ENCODE data around the gene CKS1B.
"Not testable (repeated sequence)": the region's sequence is repeated elsewhere in the genome, so short reads cannot be mapped to it uniquely, and the experiment has no call there.

Gene CKS1B

GRCh38 chr1:154988058-154988954 is 13.8 kb downstream of the CKS1B start:
- DNase-seq = no peak

DNA sequence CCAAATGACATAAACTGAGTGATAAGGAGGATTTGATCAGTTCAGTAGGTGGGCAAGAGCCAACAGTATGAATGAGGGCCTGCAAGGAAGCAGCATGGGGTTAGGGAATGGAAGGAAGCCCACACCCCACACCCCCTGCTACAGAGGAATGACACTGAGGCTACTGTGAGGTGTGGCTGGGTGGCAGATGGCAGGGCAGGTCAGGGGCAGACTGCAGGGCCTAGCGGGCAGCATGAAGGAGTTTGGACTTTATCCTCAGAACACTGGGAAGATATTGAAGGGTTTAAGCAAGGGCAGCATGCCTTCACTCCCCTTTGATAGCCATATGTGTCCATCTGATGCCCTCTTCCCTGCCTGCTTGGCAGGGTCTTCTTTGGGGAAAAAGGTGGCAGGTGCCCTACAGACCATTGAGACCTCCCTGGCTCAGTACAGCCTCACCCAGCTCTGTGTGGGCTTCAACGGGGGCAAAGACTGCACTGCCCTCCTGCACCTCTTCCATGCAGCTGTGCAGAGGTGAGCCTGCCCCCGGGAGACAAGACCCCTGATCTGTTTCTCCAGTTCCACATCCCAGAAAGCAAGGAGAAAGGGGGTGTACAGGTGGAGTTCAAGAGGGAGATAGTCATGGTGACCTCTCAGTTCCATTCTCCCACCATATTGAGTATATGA is 14.8 kb downstream of the CKS1B start:
- DNase-seq = no peak

GRCh38 chr1:154990276-154990675 is 15.8 kb downstream of the CKS1B start:
- DNase-seq = no peak

- DNase-seq = no peak
Observed at GRCh38 chr1:154992721-154993571, 18.5 kb downstream of the CKS1B start.

DNA sequence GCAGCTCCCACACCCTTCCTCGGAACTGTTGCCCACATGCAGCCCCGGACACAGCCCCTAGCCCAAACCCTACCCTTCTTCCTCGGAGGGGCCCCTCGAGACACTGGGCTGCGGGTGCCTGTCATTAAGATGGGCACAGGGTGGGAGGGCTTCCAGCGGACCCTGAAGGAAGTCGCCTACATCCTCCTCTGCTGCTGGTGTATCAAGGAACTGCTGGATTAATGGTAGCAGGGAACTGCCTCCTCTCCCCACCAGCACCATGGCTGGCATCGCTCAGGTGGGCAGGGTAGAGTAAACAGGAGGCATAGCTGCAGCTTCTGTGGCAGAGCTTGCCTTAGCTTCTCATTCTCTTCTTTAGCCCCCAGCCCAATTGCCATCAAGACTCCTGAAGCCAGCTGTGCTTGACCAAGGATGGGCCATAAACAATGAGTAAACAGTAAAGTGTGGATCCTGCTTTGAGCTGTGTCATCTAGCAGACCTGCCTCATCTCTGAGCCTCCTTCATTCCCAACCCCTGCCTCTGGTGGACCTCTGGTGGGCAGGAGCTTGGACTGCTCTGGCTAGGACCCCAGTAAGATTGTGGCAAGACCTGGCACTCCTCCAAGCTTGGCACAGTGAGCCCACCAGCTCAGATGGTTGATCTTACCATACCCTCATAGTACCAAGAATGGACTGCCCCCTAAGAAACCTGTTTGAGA is 19.2 kb downstream of the CKS1B start, which contains the start of gene LENEP:
TSS of gene LENEP (plus strand) at position 15 of the 697 bp plus-strand sequence. CDS start at position 37, 22 bp downstream.
- no peak for DNase-seq

GRCh38 chr1:154994269-154994587 is 19.7 kb downstream of the CKS1B start:
- no peak for DNase-seq

DNA sequence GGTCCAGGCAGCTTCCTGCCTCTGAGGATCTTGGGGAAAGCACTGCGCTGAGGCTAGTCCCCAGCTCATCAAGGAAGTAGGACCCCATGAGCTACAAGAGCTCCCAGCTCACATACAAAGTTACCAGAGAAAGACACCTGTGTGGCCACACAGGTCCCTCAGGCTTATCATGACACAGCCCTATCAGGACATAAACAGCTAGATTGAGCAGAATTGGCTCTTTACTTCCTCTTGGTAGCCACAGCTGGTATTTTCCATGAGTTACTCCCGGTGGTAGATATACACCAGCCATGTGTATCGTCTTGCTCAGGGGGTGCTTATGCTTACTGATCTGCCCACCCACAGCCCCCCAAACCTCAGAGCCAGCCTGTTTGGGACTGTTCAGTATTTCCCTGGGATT is 20.1 kb downstream of the CKS1B start:
- no peak for DNase-seq

DNA sequence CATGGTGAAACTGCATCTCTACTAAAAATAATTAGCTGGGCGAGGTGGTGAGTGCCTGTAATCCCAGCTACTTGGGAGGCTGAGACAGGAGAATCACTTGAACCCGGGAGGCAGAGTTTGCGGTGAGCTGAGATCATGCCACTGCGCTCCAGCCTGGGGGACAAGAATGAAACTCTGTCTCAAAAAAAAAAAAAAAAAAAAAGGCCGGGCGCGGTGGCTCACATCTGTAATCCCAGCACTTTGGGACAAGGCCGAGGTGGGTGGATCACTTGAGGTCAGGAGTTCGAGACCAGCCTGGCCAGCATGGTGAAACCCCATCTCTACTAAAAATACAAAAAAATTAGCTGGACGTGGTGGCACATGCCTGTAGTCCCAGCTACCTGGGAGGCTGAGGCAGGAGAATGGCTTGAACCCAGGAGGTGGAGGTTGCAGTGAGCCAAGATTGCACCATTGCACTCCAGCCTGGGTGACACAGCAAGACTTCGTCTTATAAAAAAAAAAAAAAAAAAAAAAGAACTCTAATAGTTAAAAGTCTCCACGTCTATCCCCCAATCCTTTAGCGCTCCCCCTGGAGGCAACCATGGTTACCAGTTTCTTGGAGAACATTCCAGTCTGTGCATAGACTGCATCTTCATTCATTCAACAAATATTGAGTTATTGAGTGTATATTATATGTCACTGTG is 21.0 kb downstream of the CKS1B start:
- not testable (repeated sequence) for DNase-seq

DNA sequence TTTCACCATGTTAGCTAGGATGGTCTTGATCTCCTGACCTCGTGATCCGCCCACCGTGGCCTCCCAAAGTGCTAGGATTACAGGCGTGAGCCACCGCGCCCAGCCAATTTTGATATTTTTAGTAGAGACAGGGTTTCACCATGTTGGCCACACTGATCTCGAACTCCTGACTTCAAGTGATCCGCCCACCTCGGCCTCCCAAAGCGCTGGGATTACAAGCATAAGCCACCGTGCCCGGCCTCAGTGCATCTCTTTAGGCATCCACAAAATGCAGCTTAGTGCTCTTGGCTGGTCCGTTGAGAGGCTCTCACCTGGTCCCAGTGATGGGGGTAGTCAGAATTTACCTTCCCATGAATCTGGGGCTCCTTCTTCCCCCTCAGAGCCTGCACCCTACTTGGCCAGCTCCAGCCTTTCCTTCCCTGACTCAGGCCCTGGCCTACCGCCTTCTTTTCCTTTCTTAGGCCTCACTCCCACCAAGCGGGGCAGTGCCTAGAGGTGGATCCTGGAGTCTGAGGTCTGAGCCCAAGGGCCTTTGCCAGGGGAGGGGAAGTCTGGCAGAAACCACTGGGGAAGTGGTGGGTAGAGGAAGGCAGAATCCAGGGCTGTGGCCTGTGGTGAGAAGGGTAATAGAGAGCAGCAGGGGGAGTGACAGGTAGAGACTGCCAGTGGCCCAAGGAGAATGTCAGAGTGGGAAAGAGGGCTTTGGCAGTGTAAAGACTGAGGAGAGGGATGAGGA is 22.7 kb downstream of the CKS1B start:
- no peak for DNase-seq

DNA sequence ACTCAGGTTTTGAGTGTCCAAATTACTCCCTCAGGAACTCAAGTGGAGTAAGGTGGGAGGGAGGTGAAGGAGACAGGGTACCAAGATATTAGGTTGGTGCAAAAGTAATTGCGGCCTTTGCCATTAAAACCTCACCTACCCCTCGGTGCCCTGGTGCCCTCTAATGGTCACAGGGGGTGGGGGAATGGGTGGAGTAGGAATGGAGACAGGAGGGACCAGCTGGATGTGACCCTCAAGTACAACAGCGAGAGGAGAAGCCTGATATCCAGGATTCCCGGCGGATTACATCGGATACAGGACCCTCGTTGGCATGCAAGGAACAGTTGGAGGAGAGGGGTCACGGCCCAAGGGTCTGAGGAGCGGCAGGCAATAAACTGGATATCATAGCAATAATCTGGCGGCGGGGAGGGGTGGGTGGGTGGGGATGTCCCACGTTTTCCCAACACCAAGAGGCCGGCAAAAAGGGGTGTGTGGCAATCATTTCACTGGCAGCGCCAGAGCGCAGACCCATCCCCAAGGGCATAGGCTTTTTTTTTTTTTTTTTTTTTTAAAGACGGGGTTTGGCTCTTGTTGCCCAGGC is 23.8 kb downstream of the CKS1B start:
- DNase-seq = no peak

GRCh38 chr1:154998818-154999570 is 24.5 kb downstream of the CKS1B start:
- DNase-seq = no peak

DNA sequence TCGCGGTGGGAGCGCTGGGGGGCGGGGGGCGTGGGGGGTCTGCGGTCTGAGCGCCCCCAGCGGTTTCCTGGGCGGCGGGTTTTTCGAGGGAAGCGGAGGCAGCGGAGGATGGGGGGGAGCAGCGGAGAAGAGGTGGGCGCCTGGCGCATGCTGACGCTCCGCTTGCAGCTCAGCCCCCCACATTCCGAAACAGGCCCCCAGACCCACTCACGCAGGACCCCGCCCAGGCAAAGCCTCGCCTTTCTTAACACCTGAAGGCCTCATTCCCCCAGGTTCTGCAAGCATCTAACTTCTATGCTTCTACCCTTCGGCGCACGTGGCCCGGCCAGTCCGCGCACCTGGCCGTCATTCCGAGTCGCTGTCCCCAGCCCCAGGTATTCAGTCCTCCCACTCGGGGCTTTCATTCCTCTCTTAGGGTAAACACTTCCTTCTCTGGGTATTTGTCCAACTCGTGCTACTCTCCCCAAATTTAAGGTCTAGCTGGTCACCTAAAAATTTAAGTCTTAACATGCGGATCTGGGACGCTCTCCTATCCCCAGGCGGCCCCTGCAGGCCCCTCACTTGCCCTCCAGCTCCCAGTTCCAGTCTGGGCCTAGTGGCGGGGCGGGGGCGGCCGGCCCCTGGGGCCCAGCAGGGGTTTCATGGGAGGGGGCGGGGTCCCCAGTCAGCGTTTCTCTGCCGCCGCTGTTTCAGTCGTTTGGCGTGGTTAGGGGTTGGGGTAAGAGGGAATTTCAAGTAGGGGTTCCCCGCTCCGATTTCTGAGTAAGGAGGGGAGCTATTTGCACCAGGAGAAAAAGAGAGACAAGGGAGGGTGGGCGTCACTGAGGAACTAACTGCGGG is 25.3 kb downstream of the CKS1B start:
- no peak for DNase-seq

GRCh38 chr1:155000411-155000725 is 25.9 kb downstream of the CKS1B start:
- no peak for DNase-seq

DNA sequence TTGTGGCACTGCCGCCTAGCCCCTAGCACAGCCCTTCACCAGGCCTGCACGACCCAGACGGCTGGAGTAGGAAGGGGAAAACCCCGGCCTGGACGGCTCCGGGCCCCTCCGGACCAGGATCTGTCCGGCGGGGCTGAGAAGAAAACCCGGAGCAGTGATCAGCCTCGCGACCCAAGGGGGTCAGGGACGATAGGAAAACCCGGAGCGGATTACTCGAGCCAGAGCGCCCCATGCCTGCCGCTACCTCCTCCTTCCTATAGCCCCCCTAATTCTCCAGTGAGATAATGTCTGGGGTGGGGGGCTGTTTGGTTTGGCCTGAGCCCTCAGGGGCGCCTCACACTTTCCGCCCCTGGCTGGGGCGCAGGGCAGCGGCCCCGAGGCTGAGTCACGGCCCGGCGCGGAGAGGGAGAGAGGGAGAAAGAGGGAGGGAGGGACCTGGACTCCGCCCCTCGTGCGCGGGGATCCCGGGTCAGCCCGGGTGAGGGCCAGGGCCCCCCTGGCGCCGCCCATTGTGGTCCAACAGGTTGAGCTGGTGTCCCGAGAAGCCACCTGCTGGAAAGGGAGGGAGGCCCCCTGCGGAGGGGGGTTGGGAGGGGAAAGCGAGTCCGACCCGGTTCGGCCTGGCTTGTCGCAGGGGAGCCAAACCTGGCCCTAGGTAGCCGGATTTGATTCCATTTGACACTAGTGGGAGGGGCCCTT is 26.4 kb downstream of the CKS1B start:
- peak; percentile 52 for DNase-seq

DNA sequence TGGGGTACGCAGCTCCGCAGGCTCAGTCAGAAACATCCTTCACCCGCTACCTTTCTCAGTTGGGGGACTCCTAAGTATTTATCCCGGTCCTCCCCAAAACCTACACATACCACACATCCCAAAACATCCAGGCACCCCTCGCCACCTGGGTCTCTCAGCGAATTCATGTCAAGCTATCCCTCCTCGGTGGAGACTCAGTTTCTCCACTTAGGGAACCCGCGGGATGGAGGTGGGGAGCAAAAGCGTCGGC is 26.9 kb downstream of the CKS1B start:
- no peak for DNase-seq

DNA sequence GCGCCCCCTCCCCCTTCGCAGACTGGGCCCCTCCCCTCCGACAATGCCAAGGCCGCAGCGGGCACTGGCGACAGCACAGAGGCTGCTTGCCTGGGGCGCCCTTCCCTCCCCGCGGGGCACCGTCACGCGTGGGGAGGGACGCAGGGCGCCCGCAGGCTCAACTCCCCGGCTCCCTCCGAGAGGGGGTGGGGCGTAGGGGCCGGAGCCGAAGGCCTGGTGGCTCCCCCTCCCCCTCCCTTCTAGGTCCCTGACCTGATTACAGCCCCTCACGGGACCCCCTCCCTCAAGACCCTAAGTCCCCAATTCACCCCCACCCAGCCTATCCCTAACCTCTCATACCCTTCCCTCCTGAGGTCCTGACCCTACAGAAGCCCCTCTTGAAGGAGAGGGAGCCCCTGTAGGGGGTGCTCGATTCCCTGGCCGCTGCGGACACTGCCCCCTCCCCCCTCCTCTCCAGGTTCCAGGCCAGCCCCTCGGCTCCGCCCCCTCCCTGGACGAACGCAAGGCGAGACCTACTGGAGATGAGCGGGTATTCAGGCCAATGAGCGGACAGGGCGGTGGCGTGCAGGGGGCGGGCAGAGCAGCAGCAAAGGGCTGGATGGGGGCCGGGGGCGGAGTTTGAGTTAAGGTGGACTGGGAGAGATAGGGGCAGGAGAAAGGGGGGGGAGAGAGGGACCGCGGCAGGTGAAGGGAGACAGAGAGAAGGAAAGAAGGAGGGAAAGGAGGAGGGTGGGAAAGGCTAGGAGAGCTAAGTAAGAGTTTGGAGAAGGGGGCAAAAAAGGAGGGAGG is 27.4 kb downstream of the CKS1B start:
- peak; percentile 90 for DNase-seq

DNA sequence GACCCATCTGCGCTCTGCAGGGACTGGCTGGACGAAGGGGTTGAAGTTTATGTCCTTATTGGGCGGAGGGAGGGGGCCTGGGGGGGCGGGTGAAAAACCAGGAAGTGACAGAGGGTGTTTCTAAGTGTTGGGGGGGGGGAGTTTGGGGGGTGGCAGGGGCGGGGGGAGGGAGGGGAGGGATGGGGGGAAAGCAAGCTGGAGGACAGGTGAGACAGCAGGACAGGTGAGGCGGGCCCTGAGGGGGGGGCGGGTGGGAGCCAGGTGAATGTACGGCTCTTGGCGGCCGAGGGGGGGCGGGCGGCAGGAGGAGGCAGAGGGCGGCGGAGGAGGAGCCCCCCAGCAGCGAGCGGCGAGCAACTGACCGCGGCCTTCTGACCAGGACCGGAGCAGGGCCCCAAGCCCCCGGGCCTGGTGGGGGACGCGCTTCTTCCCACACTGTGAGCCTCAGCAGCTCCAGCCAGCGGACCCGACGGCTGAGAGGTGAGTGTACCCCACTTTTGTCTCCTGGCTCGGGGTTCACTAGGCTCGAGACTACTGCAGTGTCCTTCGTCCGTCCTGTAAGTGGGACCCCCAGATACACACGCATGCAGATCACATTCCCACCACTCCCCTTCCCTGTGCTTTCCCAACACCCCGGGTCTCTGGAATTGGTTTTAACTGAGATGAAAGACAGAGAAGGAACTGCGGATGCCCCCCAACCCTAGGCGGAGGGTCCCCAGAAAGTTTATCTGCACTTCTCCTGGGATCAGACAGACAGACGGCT is 28.2 kb downstream of the CKS1B start, which contains the start of gene ZBTB7B:
TSS of gene ZBTB7B (plus strand) at position 339 of the 763 bp plus-strand sequence. CDS start 11,859 bp downstream, outside the sequence.
- no peak for DNase-seq
